CD4-positive, alpha-beta T cell treated with Interleukin-12 subunit alpha and Interleukin-12 subunit beta, for 1 hour (primary cell): Measurements from ENCODE around the gene DES.
A peak's percentile ranks its signal among the peaks of the same experiment; 100 is the strongest.

Source experiments
- DNase-seq: peaks from one replicate; pipeline ENCODE4 v3.0.0-alpha.2; 2020

The DES gene

GRCh38 chr2:219459460-219460311, 41.5 kb downstream of the DES start:
- DNase-seq: peak; percentile 38

GRCh38 chr2:219460424-219460926, 42.3 kb downstream of the DES start:
- DNase-seq: no peak

GRCh38 chr2:219461047-219461514, 42.9 kb downstream of the DES start:
- no peak for DNase-seq

- no peak for DNase-seq
Observed at GRCh38 chr2:219461669-219462068, 43.5 kb downstream of the DES start.

GRCh38 chr2:219462349-219462748, 44.2 kb downstream of the DES start:
- no peak for DNase-seq

- no peak for DNase-seq
Observed at GRCh38 chr2:219464286-219465032, 46.3 kb downstream of the DES start.

- no peak for DNase-seq
Observed at GRCh38 chr2:219465659-219466561, 47.7 kb downstream of the DES start.

GRCh38 chr2:219466816-219467735, 48.9 kb downstream of the DES start:
- no peak for DNase-seq

- DNase-seq: no peak
Observed at GRCh38 chr2:219467736-219468075, 49.5 kb downstream of the DES start.

GRCh38 chr2:219468410-219469185, 50.4 kb downstream of the DES start:
- no peak for DNase-seq

GRCh38 chr2:219469186-219469724, 51.1 kb downstream of the DES start:
- no peak for DNase-seq

GRCh38 chr2:219470429-219470828, 52.3 kb downstream of the DES start:
- no peak for DNase-seq

- no peak for DNase-seq
Observed at GRCh38 chr2:219471476-219472371, 53.5 kb downstream of the DES start.

- DNase-seq: no peak
Observed at GRCh38 chr2:219472629-219473187, 54.5 kb downstream of the DES start.

GRCh38 chr2:219473511-219473910, 55.3 kb downstream of the DES start:
- no peak for DNase-seq

- DNase-seq: no peak
Observed at GRCh38 chr2:219474285-219475060, 56.3 kb downstream of the DES start.

- no peak for DNase-seq
Observed at GRCh38 chr2:219475278-219475677, 57.1 kb downstream of the DES start.
